VCaP (cell line): ENCODE measurements around the gene KDELR1.
A peak's percentile ranks its signal among the peaks of the same experiment; 100 is the strongest.

ENCODE experiments used
- H3K27ac ChIP-seq: fragments of 450-650 bp; 2 replicates; pipeline ENCODE4 v1.5.1; 2017
- CTCF ChIP-seq: fragments of 450-650 bp; conservative IDR thresholded peaks from 2 replicates; pipeline ENCODE4 v1.5.1; 2017; ENCODE audit warnings: mild to moderate bottlenecking, moderate library complexity

The KDELR1 gene

GRCh38 chr19:48340995-48341394 lies 50.4 kb downstream of the KDELR1 start:
- no peak for TF ChIP-seq CTCF
- H3K27ac ChIP-seq, result no peak overlapping the region

GRCh38 chr19:48338802-48339503 lies 52.4 kb downstream of the KDELR1 start:
- TF ChIP-seq CTCF, result no peak
- no peak overlapping the region for H3K27ac ChIP-seq

- no peak for TF ChIP-seq CTCF
- no peak overlapping the region for H3K27ac ChIP-seq
Observed at GRCh38 chr19:48338253-48338755, 53.0 kb downstream of the KDELR1 start.

- H3K27ac ChIP-seq, result peak overlapping the region; percentile 88
- TF ChIP-seq CTCF, result peak; percentile 85
Observed at GRCh38 chr19:48333467-48334384, 57.6 kb downstream of the KDELR1 start.

- TF ChIP-seq CTCF, result no peak
- H3K27ac ChIP-seq, result peak overlapping the region; percentile 88
Observed at GRCh38 chr19:48332662-48333466, 58.5 kb downstream of the KDELR1 start.
